ENCODE measurements around the gene CLTB. TPM values are rescaled to one million over a fixed set of nuclear protein-coding genes. Genes with fewer than 3 reads are reported as not detected.

CLTB gene
- total RNA-seq, 1 donor from 2014 or later, result 189 TPM

DNA sequence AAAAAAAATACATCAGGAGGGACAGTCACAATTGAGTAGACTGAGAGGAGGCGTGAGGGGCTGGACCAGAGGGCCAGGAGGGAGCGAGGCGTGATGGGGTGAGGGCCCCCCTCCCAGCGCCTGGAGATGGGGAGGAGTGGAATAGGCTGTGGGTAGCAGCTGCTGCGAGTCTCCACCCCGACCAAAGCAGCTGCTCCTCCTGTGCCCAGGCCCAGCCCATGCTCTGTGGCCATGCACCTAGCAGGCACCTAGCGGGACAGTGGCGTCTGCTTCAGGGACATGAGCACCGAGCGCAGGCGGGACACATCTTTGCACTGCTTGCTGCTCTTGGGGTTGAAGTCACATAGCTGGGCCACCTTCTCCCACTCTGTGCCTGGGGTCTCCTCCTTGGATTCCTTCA lies 23.8 kb downstream of the CLTB start:
- no peaks in the 10 kb centered on the region for H3K9me3 ChIP-seq
- no peak for TF ChIP-seq CTCF (IDR thresholded peaks at IDR 0.05)
- no peak overlapping the region for H3K27ac ChIP-seq
- no peak overlapping the region for H3K4me3 ChIP-seq
- intact Hi-C loops (cut with DNase I), result no loop called here
- DNase-seq (ENCODE audit: low spot score in 2 of 2), result no peak
- H3K27me3 ChIP-seq, result no peaks in the 10 kb centered on the region
- H3K4me1 ChIP-seq, result peaks cover 4 to 8% of the 10 kb centered on the region in 2 donors
- H3K36me3 ChIP-seq, result peaks cover 15 to 58% of the 10 kb centered on the region in 2 donors

DNA sequence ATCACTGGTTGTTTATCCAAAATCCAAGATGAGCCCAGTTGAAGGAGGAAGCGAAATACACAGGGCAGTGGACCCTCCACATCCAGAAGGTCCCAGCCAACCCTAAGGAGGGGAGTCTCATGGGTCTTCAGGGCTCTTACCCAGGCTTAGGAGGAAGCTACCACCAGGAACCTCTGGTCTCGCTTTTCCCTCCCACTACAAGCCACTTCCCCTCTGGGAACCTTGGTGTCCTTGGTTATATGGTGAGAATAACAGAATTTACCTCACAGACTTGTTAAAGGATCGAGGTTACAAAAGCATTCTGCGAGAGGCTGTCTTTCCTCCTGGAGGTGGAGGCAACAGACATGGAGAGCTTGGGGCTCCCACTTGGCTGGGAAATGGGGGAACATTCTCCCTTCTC lies 24.3 kb downstream of the CLTB start:
- no peaks in the 10 kb centered on the region for H3K27me3 ChIP-seq

GRCh38 chr5:176391479-176391878 lies 24.9 kb downstream of the CLTB start:
- H3K27ac ChIP-seq, result no peak overlapping the region
- peaks cover 6 to 16% of the 10 kb centered on the region in 2 donors for H3K4me1 ChIP-seq
- no peaks in the 10 kb centered on the region for H3K27me3 ChIP-seq
- no peak for TF ChIP-seq CTCF (IDR thresholded peaks at IDR 0.05)
- no peak for DNase-seq (ENCODE audit: low spot score in 2 of 2)
- peaks cover 13 to 52% of the 10 kb centered on the region in 2 donors for H3K36me3 ChIP-seq
- H3K9me3 ChIP-seq, result no peaks in the 10 kb centered on the region
- no peak overlapping the region for H3K4me3 ChIP-seq
- intact Hi-C loops (cut with DNase I), result no loop called here

More for the DNA sequence above, 24.3 kb downstream of the CLTB start:
- intact Hi-C loops (cut with DNase I), result no loop called here
- H3K4me1 ChIP-seq, result peaks cover 6 to 13% of the 10 kb centered on the region in 2 donors
- no peak for DNase-seq (ENCODE audit: low spot score in 2 of 2)
- TF ChIP-seq CTCF (IDR thresholded peaks at IDR 0.05), result no peak
- no peak overlapping the region for H3K4me3 ChIP-seq
- no peak overlapping the region for H3K27ac ChIP-seq
- peaks cover 14 to 57% of the 10 kb centered on the region in 2 donors for H3K36me3 ChIP-seq
- H3K9me3 ChIP-seq, result no peaks in the 10 kb centered on the region

- Histone ChIP-seq H3K27ac (peak overlapping the region; percentile 92), H3K4me3 (peak overlapping the region; percentile 67), H3K27me3 (no peaks in the 10 kb centered on the region), H3K9me3 (no peaks in the 10 kb centered on the region), H3K36me3 (peaks cover 19 to 49% of the 10 kb centered on the region in 2 donors), H3K4me1 (peaks cover 6 to 16% of the 10 kb centered on the region in 2 donors)
- TF ChIP-seq CTCF (IDR thresholded peaks at IDR 0.05), result no peak
- intact Hi-C loops (cut with DNase I), result loop anchor here (1.0 to 10.0 kb wide), 4 partner anchors 27 to 615 kb away; partner anchors contain the start of genes CLTB, RNF44, TSPAN17 and UIMC1
- no peak for DNase-seq (ENCODE audit: low spot score in 2 of 2)
Observed at GRCh38 chr5:176389135-176390123, 26.9 kb downstream of the CLTB start.

DNA sequence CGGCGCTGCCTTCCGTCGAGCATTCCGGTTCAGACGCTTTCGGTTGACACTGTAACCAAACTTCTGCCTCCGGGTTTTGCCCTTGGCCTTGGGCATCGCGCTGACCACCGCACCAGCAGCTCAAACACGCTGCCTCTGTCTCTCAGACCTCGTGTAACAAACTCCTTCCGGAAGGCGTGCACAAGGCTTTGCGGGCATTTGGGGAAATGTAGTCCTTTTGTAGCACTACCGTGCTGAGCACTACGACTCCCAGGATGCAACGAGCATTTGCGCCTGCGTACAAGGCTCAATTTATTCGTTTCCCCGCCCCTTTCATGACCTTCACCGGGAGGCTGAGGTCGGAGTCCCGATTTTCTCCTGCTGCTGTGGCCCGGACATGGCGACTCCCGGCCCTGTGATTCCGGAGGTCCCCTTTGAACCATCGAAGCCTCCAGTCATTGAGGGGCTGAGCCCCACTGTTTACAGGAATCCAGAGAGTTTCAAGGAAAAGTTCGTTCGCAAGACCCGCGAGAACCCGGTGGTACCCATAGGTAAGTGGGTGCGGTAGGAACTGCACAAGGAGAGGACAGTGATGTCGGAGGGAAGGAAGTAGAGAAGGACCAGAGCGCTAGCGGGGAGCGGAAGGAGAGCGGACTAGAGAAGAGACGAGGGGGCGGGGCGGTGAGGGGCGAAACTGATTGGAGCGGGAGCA lies 27.8 kb downstream of the CLTB start, which contains the start of the genes HIGD2A and NOP16:
TSS of gene HIGD2A (plus strand) at position 308 of the 691 bp plus-strand sequence. CDS start at position 377, 69 bp downstream.
TSS of gene NOP16 (minus strand) at position 155 of the 691 bp plus-strand sequence. CDS start at position 96, 59 bp downstream.
- no peak for TF ChIP-seq CTCF (IDR thresholded peaks at IDR 0.05)
- Histone ChIP-seq H3K9me3 (no peaks in the 10 kb centered on the region), H3K4me3 (peak within 1 kb of the TSS; percentile 67), H3K36me3 (peaks cover 27 to 51% of the 10 kb centered on the region in 2 donors), H3K27ac (peak within 1 kb of the TSS; percentile 92), H3K4me1 (peaks cover 6 to 16% of the 10 kb centered on the region in 2 donors), H3K27me3 (no peaks in the 10 kb centered on the region)
- DNase-seq (ENCODE audit: low spot score in 2 of 2), result peak; percentile 96 to 100
- intact Hi-C loops (cut with DNase I), result loop anchor here (1.0 to 10.0 kb wide), 7 partner anchors 23 to 616 kb away; partner anchors contain the start of genes ARL10, CLTB, FAF2 and KIAA1191

Data from ascending aorta (tissue), 2 donors.